OCI-LY1 (cell line): ENCODE measurements around the gene JPH3.
"Not testable (repeated sequence)": the region's sequence is repeated elsewhere in the genome, so short reads cannot be mapped to it uniquely, and the experiment has no call there.

Experiments used
- H2AFZ ChIP-seq: fragments of 200-600 bp; sonication (generic), shearing (Covaris generic); 2 replicates; pipeline ENCODE4 v1.6.0; 2014; ENCODE audit warnings: antibody characterized with exemption, mild to moderate bottlenecking, low read length
- H3F3A ChIP-seq: fragments of 200-600 bp; sonication (generic), shearing (Covaris generic); 2 replicates; pipeline ENCODE4 v1.6.0; 2014; ENCODE audit warnings: mild to moderate bottlenecking, antibody characterized with exemption, low read length, moderate library complexity; ENCODE audit not compliant: insufficient read depth
- H3K27ac ChIP-seq: fragments of 200-600 bp; sonication (generic); 2 replicates; pipeline ENCODE4 v1.5.1; 2014; ENCODE audit warnings: low read length, mixed run types, mild to moderate bottlenecking, low read depth; ENCODE audit not compliant: poor library complexity, severe bottlenecking
- H3K27me3 ChIP-seq: fragments of 200-600 bp; sonication (generic); 2 replicates; pipeline ENCODE4 v1.6.0; 2014; ENCODE audit warnings: antibody characterized with exemption, mild to moderate bottlenecking, low read length, moderate library complexity; ENCODE audit not compliant: insufficient read depth
- H3K36me3 ChIP-seq: fragments of 200-600 bp; sonication (generic); 2 replicates; pipeline ENCODE4 v1.6.1; 2014; ENCODE audit warnings: mild to moderate bottlenecking, antibody characterized with exemption, low read length, moderate library complexity, mixed read lengths; ENCODE audit not compliant: insufficient read depth
- H3K4me1 ChIP-seq: fragments of 200-600 bp; sonication (generic); 2 replicates; pipeline ENCODE4 v1.5.1; 2014; ENCODE audit warnings: mild to moderate bottlenecking, low read length, moderate library complexity; ENCODE audit not compliant: insufficient read depth, severe bottlenecking
- H3K4me2 ChIP-seq: fragments of 200-600 bp; sonication (generic), shearing (Covaris generic); 2 replicates; pipeline ENCODE4 v1.6.1; 2014; ENCODE audit warnings: low read length
- H3K4me3 ChIP-seq: fragments of 200-600 bp; sonication (generic); 2 replicates; pipeline ENCODE4 v1.5.1; 2014; ENCODE audit warnings: low read length, low read depth, mild to moderate bottlenecking, mixed read lengths; ENCODE audit not compliant: poor library complexity, severe bottlenecking
- H3K79me2 ChIP-seq: fragments of 200-600 bp; shearing (Covaris generic); 2 replicates; pipeline ENCODE4 v1.6.1; 2016; ENCODE audit warnings: mixed run types, low read length, mixed read lengths; ENCODE audit not compliant: insufficient read depth
- H3K9ac ChIP-seq: fragments of 200-600 bp; sonication (generic), shearing (Covaris generic); 2 replicates; pipeline ENCODE4 v1.6.1; 2014; ENCODE audit warnings: mild to moderate bottlenecking, low read length, mixed read lengths
- H3K9me2 ChIP-seq: fragments of 200-600 bp; sonication (generic), shearing (Covaris generic); 2 replicates; pipeline ENCODE4 v1.6.1; 2014; ENCODE audit warnings: low read depth, mild to moderate bottlenecking, low read length, mixed read lengths
- H3K9me3 ChIP-seq: fragments of 200-600 bp; shearing (Covaris generic); 2 replicates; pipeline ENCODE4 v1.6.1; 2014; ENCODE audit warnings: low read length, mixed read lengths
- H4K20me1 ChIP-seq: fragments of 200-600 bp; sonication (generic), shearing (Covaris generic); 2 replicates; pipeline ENCODE4 v1.6.0; 2016; ENCODE audit warnings: mild to moderate bottlenecking, low read length; ENCODE audit not compliant: insufficient read depth
- EZH2 ChIP-seq: fragments of 200-600 bp; sonication (generic), shearing (Covaris generic); IDR thresholded peaks from 2 replicates; pipeline ENCODE4 v1.8.0; 2017; ENCODE audit warnings: borderline replicate concordance, mixed run types, mild to moderate bottlenecking, antibody characterized with exemption, low read length, moderate library complexity, mixed read lengths
- TF ChIP-seq, protein P1 (sequence below): fragments of 200-600 bp; sonication (generic), shearing (Covaris generic); IDR thresholded peaks from 2 replicates; pipeline ENCODE4 v1.5.1; 2017; ENCODE audit warnings: mild to moderate bottlenecking, antibody characterized with exemption, low read length, moderate library complexity, mixed read lengths

JPH3 gene

DNA sequence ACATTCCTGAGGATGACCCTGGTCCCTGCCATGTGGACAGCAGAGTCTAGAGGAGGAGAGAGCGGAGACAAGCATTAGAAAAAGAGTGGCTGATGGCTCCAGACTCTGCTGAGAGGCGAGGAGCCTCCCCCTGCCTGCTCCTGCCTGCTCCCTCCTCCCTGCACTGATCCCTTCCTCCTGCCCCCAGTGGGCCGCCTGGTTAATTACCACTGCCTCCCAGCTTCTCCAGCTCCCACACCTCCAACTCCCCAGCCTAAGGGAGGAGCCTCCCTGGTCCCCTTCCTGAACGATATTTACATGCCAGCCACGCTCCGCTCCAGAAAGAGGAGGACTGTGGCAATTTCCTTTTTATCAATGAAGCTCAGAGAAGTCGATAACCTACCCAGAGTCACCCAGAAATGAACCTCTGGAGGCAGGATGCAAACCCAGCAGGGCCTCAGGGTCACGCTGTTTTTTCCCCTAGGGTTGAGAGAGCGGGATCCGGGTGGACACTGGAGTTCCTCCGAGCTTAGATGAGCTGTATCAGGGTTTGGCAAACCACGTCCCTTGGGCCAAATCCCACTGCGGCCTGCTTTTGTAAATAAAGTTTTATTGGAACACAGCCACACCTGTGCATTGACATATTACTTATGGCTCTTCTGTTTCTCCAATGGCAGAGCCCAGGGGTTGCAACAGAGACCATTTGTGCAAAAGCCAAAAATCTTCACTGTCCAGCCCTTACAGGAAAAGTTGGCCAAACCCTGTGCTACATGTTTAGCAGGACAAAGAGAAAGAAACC is 27.1 kb upstream of the JPH3 start:
- H3K9me3 ChIP-seq: no peaks in the 10 kb centered on the region
- H4K20me1 ChIP-seq: no peaks in the 10 kb centered on the region
- H3F3A ChIP-seq: no peaks in the 10 kb centered on the region
- no peaks in the 10 kb centered on the region for H3K79me2 ChIP-seq
- H3K9ac ChIP-seq: no peak overlapping the region
- no peaks in the 10 kb centered on the region for H3K36me3 ChIP-seq
- no peak overlapping the region for H3K4me3 ChIP-seq
- no peak overlapping the region for H2AFZ ChIP-seq
- TF ChIP-seq, protein P1, sequence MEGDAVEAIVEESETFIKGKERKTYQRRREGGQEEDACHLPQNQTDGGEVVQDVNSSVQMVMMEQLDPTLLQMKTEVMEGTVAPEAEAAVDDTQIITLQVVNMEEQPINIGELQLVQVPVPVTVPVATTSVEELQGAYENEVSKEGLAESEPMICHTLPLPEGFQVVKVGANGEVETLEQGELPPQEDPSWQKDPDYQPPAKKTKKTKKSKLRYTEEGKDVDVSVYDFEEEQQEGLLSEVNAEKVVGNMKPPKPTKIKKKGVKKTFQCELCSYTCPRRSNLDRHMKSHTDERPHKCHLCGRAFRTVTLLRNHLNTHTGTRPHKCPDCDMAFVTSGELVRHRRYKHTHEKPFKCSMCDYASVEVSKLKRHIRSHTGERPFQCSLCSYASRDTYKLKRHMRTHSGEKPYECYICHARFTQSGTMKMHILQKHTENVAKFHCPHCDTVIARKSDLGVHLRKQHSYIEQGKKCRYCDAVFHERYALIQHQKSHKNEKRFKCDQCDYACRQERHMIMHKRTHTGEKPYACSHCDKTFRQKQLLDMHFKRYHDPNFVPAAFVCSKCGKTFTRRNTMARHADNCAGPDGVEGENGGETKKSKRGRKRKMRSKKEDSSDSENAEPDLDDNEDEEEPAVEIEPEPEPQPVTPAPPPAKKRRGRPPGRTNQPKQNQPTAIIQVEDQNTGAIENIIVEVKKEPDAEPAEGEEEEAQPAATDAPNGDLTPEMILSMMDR: no peak
- TF ChIP-seq EZH2: no peak
- no peaks in the 10 kb centered on the region for H3K9me2 ChIP-seq
- no peak overlapping the region for H3K27ac ChIP-seq
- no peak overlapping the region for H3K4me2 ChIP-seq
- H3K4me1 ChIP-seq: no peaks in the 10 kb centered on the region
- no peaks in the 10 kb centered on the region for H3K27me3 ChIP-seq

DNA sequence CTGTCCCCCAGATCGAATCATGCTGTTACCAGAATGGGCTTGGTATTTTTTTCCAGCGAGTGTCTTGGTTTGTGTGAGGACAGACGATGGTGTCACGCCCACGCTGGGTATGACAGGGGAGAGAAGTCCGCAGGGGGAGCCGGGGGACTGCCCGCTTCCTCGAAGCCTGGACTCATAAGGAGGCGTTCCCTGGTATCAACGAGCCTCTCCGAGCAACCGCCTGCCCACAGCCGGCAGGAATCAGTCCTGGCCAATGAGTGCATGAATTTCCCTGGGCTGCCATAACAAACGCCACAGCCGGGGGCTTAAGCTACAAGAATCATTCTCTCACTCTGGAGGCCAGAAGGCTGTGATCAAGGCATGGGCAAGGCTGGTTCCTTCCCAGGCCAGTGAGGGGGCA is 26.1 kb upstream of the JPH3 start:
- Histone ChIP-seq H3K27ac (no peak overlapping the region), H3K4me3 (no peak overlapping the region), H3F3A (no peaks in the 10 kb centered on the region), H3K27me3 (no peaks in the 10 kb centered on the region), H3K36me3 (no peaks in the 10 kb centered on the region), H3K79me2 (no peaks in the 10 kb centered on the region), H3K9ac (no peak overlapping the region), H2AFZ (no peak overlapping the region), H3K4me1 (no peaks in the 10 kb centered on the region), H4K20me1 (no peaks in the 10 kb centered on the region), H3K9me3 (no peaks in the 10 kb centered on the region), H3K4me2 (no peak overlapping the region), H3K9me2 (no peaks in the 10 kb centered on the region)
- TF ChIP-seq EZH2: no peak
- TF ChIP-seq, protein P1: no peak

DNA sequence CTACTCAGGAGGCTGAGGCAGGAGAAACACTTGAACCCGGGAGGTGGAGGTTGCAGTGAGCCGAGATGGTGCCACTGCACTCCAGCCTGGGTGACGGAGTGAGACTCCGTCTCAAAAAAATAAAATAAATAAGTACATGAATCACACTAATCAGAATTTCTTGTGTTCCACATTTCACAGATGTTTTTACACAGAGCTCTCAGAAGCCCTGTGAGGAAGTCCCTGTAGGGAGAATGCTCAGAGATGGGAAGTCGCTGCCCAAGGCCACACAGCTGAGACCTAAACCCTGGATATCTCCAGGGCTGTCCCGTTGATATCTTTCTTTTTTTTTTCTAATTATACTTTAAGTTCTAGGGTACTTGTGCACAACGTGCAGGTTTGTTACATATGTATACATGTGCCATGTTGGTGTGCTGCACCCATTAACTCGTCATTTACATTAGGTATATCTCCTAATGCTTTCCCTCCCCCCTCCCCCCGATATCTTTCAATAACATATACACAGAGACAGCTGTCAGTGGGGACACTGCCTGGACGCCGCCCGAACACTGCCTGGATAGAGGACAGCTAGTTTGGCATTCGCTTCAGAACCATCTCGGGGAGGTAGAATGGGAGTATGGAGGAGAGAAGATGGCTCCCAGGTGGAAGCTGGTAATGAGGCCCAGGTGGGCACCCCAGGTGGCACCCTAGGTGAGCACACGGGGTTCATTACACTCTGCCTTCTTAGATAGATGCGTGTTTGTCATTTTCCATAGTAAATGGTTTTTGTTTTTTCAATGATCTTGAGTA is 24.0 kb upstream of the JPH3 start:
- not testable (repeated sequence) for H3K4me1 ChIP-seq, H3K9me2 ChIP-seq, H3K27me3 ChIP-seq

More for the DNA sequence above, 24.0 kb upstream of the JPH3 start:
- H3K36me3 ChIP-seq, H4K20me1 ChIP-seq, H3K4me2 ChIP-seq, H3K4me3 ChIP-seq, H2AFZ ChIP-seq, H3K27ac ChIP-seq, H3K9ac ChIP-seq, H3F3A ChIP-seq, H3K79me2 ChIP-seq, H3K9me3 ChIP-seq: not testable (repeated sequence)
